ENCODE measurements around the gene TRIM7. TPM values are rescaled to one million over a fixed set of nuclear protein-coding genes. Genes with fewer than 3 reads are reported as not detected.
"Not testable (repeated sequence)": the region's sequence is repeated elsewhere in the genome, so short reads cannot be mapped to it uniquely, and the experiment has no call there.

TRIM7 gene
- total RNA-seq, 2 donors from 2014 or later = 4.8 to 7.0 TPM

DNA sequence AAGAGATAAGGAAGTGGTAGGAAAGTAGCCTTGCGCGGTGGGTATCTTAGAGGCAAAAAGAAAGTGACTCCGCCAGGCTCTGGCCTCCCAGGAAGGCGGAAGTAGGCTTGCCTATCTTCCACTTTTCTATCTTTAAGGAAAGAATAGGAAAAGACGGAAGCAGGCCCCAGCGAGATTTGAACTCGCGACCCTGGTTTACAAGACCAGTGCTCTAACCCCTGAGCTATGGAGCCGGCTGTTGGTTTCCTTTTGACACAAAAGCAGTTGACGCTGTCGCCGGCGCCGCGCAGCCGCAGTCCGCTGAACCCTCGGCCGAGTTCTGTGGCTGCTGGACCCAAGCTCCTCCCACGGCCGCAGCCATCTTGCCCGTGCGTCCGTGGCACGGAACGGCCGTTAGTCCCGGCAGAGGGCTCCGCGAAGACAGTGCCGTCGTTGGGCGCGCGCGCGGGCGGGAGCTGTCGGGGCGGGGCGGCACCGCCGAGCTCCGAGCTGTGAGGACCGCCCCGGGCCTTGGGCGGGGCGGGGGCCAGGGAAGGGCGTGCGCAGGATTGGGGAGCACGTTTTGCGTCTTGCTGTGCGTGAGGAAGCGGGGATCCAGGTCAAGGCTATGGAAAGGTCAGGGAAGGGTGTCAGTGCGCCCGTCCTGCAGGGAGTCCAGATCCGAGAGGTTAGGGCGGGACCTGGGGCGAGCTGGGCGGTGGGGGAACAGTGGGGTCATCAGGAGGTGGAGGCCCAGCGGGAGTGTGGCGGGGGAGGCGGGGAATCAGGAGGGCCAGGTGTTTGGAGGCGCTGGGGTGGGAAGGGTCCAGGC lies 13.3 kb downstream of the TRIM7 start:
- peaks cover 8 to 22% of the 10 kb centered on the region in 2 donors for H3K36me3 Mint-ChIP-seq
- no peaks in the 10 kb centered on the region for H3K9me3 Mint-ChIP-seq
- DNase-seq (ENCODE audit: low spot score in 2 of 2) (peak; percentile 96 to 98), ATAC-seq (peak; percentile 69 to 71)
- H3K27ac Mint-ChIP-seq = peak overlapping the region; percentile 98 to 99

DNA sequence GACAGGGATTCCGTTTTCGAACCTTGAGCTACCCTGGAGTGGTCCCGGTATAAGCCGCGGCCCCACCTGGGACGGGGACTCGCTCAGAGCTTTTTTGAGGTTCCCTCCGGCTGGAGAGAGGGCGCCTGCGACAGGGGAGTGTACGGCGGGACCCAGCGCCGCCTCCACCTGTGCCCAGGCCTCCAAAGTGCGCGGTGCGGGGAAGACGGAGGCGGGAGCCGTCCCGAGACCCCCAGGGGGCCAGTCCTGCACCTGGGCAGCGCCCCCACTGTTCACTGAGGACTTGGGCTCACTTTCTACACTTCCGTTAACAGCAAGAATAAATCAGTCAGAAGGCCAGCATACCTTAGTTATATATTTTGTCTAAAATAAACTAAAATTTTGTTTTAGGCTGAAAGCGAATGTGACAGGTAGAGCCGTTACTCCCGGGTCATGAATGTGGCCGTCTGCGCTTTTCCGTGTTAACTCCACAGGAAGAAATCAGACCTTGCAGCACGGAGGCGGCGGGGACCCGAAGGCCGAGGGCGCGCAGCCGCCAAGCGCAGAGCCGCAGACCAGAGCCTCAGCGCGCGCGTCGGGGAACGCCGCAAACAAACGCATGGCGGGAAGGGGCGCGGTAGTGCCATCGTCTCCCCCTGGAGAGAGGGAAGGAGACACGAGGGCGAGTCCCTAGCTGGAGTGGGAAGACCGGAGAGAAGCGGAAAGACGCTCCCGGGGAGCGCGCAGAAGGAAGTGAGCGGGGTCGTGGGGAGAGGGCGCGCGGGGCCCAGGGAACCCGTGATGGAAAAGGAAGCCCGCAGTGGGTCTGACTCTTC lies 14.1 kb downstream of the TRIM7 start:
- H3K36me3 Mint-ChIP-seq = peaks cover 8 to 22% of the 10 kb centered on the region in 2 donors
- peak overlapping the region; percentile 98 to 99 for H3K27ac Mint-ChIP-seq
- H3K9me3 Mint-ChIP-seq = no peaks in the 10 kb centered on the region
- ATAC-seq (peak; percentile 15 to 20), DNase-seq (ENCODE audit: low spot score in 2 of 2) (peak in 1 of 2 donors; percentile 61)

DNA sequence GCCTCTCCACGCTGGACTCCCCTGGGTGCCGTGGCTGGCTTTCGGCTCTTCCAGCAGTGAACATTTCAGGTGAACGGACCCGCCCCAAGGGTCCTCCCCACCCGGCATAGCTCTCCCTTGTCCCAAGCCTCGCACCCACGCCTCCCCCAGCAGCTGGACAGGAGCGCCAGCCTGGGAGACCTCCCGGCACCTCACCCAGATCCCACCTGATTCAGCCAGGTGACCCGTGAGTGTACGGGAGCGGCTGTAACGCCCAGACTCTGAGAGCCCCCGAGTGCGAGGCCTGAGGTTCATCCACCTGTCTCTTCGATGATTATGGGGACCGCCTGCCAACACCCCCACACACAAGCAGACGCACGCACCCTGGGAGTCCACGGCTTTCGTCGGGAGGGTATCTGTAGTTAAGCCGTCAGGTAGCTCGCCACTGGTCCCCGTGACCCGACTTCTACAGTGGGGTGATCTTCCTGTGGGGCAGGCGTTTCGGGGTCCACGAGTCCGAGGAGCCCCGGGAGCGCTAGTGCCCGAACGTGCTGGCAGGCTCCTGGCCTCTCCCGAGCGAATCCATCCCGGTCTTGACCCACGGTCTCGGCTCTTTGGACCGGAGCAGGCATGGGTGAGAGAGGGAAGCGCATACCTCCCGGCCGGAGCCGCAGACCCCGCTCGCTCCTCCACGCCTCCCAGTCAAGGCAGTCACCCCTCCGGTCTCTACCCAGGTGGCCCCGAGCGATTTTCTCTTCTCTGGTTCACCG lies 14.9 kb downstream of the TRIM7 start:
- ATAC-seq = peak in 1 of 2 donors; percentile 0

GRCh38 chr5:181189363-181189961 lies 15.5 kb downstream of the TRIM7 start:
- Mint-ChIP-seq H3K9me3 (no peaks in the 10 kb centered on the region), H3K36me3 (peaks cover 8 to 22% of the 10 kb centered on the region in 2 donors), H3K27ac (peak overlapping the region; percentile 98 to 100)
- DNase-seq (ENCODE audit: low spot score in 2 of 2) (peak; percentile 48 to 69), ATAC-seq (peak; percentile 20 to 44)

More for the DNA sequence above, 14.9 kb downstream of the TRIM7 start:
- Mint-ChIP-seq H3K9me3 (no peaks in the 10 kb centered on the region), H3K36me3 (peaks cover 8 to 22% of the 10 kb centered on the region in 2 donors), H3K27ac (peak overlapping the region; percentile 98 to 100)
- peak; percentile 49 to 73 for DNase-seq (ENCODE audit: low spot score in 2 of 2)

DNA sequence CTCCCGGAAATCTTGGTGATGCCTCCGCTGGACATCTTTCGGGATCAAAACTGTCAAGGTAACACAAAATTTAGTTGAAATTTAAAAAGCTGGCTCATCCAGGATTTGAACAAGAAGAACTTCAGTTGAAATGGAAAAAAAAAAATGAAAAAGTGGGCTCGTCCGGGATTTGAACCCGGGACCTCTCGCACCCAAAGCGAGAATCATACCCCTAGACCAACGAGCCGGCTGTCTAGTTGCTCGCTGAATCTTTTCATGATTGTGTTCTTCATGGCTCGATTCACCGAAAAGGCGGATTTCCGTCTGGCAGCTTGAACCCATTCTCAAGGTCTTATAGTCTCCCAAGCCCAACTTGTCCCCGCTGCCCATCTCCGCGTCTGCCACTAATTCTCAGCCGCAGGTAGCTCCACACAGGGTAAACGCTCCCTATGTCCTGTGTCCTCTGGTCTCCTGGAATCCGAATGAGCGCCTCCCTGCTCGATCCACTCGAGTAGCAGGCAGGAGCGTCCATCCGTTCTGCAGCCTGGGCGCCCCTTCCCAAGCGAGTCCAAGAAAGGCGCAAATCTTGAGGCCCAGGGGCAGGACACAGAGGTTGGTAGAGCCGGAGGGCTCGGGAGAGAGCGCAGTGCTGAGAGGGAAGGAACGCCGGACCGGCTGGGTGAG lies 16.2 kb downstream of the TRIM7 start:
- peak; percentile 3 for ATAC-seq
- Mint-ChIP-seq H3K27ac (peak overlapping the region; percentile 98 to 100), H3K36me3 (peaks cover 8 to 22% of the 10 kb centered on the region in 2 donors), H3K9me3 (no peaks in the 10 kb centered on the region)
- peak; percentile 80 to 85 for DNase-seq (ENCODE audit: low spot score in 2 of 2)

- ATAC-seq = no peak
- peak overlapping the region; percentile 98 to 100 for H3K27ac Mint-ChIP-seq
- H3K9me3 Mint-ChIP-seq = no peaks in the 10 kb centered on the region
- peak; percentile 68 to 69 for DNase-seq (ENCODE audit: low spot score in 2 of 2)
- H3K36me3 Mint-ChIP-seq = peaks cover 8 to 22% of the 10 kb centered on the region in 2 donors
Measured at GRCh38 chr5:181187500-181188213, 17.3 kb downstream of the TRIM7 start.

DNA sequence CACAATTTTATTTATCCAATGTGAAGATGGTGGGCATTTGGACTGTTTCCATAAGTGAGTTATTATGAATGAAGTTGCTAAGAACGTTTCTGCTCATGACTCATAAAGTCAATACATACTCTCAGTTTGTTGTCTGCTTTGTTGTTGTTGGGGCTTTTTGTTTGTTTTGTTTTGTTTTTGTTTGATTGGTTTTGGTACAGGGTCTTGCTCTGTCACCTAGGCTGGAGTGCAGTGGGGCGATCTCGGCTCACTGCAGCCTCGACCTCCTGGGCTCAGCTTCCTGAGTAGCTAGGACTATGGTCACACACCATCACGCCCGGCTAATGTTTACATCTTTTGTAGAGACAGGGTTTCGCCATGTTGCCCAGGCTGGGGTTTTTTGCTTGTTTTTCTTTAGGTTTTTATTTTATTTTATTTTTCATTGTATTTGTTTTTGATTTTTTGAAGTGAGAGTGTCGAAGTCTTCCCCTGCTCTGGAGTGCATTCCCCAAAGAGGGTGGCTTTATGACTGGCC lies 18.0 kb downstream of the TRIM7 start:
- no peak for DNase-seq (ENCODE audit: low spot score in 2 of 2)
- Mint-ChIP-seq H3K27ac (peak overlapping the region; percentile 98 to 100), H3K9me3 (no peaks in the 10 kb centered on the region), H3K36me3 (peaks cover 8 to 16% of the 10 kb centered on the region in 2 donors)
- ATAC-seq = no peak

DNA sequence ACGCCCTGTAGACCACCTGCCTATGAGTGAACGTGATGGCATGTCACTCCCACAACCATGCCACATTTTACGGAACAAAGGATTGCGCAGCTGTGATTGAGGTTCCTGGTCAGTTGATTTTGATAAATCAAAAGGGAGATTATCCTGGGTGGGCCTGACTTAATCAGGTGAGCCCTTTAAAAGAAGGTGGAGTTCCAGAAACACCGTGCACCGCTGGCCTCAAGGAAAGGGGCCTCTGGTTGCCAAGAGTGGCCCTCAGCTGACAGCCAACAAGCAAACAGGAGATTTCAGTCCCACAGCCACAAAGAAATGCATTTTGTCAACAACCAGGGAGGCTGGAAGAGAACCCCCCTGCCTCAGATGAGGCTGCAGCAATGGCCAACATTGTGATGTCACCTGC lies 19.0 kb downstream of the TRIM7 start:
- H3K27ac Mint-ChIP-seq = no peak overlapping the region

GRCh38 chr5:181185560-181185959 lies 19.4 kb downstream of the TRIM7 start:
- ATAC-seq = no peak
- no peak for DNase-seq (ENCODE audit: low spot score in 2 of 2)
- H3K27ac Mint-ChIP-seq = no peak overlapping the region
- no peaks in the 10 kb centered on the region for H3K9me3 Mint-ChIP-seq
- peaks cover 8 to 15% of the 10 kb centered on the region in 2 donors for H3K36me3 Mint-ChIP-seq

More for the DNA sequence above, 19.0 kb downstream of the TRIM7 start:
- Mint-ChIP-seq H3K36me3 (peaks cover 8 to 15% of the 10 kb centered on the region in 2 donors), H3K9me3 (no peaks in the 10 kb centered on the region)
- no peak for ATAC-seq
- no peak for DNase-seq (ENCODE audit: low spot score in 2 of 2)

DNA sequence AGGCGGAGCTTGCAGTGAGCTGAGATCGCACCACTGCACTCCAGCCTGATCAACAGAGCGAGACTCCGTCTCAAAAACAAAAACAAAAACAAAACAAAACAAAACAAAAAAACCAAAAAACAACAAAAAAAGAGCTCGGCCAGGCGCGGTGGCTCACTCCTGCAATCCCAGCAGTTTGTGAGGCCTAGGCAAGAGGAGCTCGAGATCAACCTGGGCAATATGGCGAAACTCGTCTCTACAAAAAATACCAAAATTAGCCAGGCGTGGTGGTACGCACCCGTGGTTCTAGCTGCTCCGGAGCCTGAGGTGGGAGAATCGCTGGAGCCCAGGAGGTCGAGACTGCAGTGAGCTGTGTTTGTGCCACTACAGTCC lies 20.2 kb downstream of the TRIM7 start:
- peak overlapping the region in 1 of 2 donors; percentile 84 for H3K27ac Mint-ChIP-seq
- ATAC-seq (no peak), DNase-seq (ENCODE audit: low spot score in 2 of 2) (no peak)
- peaks cover 8 to 10% of the 10 kb centered on the region in 2 donors for H3K36me3 Mint-ChIP-seq
- H3K9me3 Mint-ChIP-seq = no peaks in the 10 kb centered on the region

- DNase-seq (ENCODE audit: low spot score in 2 of 2) (no peak), ATAC-seq (no peak)
- H3K27ac Mint-ChIP-seq = peak overlapping the region in 1 of 2 donors; percentile 15
Measured at GRCh38 chr5:181182651-181183050, 22.3 kb downstream of the TRIM7 start.

DNA sequence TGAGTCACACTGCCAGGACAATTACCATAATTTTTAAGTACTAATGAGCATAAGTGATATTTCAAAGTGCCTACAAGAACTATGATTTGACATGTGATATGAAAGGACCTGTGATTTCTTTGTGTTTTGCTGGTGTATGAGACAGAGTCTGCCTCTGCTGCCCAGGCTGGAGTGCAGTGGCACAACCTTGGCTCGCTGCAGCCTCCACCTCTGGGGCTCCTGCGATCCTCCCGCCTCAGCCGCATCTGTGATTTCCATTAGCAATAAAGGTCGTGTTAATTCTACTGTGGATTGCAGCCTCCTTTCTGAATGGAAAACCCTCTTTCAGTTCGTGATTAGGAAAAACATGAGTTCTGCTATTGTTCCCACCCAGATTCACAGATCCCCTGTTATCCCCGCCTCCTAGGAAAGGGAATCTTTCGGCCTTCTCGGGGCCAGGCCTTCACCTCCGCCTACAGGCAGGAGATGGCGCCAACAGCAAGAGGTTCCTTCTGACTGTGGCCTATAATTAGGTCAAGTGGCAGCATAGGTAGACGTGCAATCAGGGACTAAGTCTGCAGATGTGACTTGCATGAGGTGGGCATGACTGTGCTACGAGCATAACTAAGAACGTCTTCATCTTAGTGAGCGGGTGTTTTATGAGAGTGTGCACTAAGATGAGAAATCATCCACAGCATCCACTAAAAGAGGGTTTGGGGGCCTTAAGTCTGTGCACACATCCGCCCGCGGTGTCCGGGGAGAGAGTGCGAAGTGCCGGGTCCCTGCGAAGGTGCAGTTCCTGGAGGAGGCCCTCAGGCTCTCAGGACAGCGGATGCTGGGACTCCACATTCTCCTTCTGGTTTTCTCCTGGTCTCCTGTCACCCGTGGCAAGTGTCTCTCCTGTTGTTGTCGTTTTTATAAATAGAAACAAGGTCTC lies 23.1 kb downstream of the TRIM7 start:
- Mint-ChIP-seq H3K9me3 (no peaks in the 10 kb centered on the region), H3K36me3 (no peaks in the 10 kb centered on the region), H3K27ac (no peak overlapping the region)
- peak; percentile 63 to 71 for ATAC-seq
- peak in 1 of 2 donors; percentile 59 for DNase-seq (ENCODE audit: low spot score in 2 of 2)

More at GRCh38 chr5:181182651-181183050, 22.3 kb downstream of the TRIM7 start:
- Mint-ChIP-seq H3K9me3 (no peaks in the 10 kb centered on the region), H3K36me3 (no peaks in the 10 kb centered on the region)

DNA sequence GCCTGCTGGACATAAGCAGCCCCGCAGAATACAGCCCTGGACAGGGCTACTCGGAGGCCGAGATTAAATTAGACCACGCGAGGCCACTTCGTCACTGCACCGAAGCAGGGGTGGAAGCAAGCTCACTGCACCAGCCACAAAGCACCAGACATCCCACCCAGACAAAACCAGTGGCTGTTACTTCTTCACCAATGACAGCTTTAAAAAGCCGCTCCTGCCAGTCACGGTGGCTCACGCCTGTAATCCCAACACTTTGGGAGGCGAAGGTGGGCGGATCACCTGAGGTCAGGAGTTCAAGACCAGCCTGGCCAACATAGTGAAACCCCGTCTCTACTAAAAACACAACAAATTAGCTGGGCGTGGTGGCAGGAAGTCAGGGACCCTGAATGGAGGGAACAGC lies 27.4 kb downstream of the TRIM7 start:
- DNase-seq (ENCODE audit: low spot score in 2 of 2); ATAC-seq; H3K36me3 Mint-ChIP-seq; H3K9me3 Mint-ChIP-seq; H3K27ac Mint-ChIP-seq: not testable (repeated sequence)
